Activated CD4-positive, alpha-beta T cell treated with anti-CD3 and anti-CD28 coated beads, Interleukin-2, amount 50 U/mL, for 48 hours (primary cell): ENCODE results near the gene SLITRK5.

ENCODE experiments used
- DNase-seq, 2 experiments: peaks; one replicate each; pipeline ENCODE4 v3.0.0-alpha.2; 2020

Gene SLITRK5

DNA sequence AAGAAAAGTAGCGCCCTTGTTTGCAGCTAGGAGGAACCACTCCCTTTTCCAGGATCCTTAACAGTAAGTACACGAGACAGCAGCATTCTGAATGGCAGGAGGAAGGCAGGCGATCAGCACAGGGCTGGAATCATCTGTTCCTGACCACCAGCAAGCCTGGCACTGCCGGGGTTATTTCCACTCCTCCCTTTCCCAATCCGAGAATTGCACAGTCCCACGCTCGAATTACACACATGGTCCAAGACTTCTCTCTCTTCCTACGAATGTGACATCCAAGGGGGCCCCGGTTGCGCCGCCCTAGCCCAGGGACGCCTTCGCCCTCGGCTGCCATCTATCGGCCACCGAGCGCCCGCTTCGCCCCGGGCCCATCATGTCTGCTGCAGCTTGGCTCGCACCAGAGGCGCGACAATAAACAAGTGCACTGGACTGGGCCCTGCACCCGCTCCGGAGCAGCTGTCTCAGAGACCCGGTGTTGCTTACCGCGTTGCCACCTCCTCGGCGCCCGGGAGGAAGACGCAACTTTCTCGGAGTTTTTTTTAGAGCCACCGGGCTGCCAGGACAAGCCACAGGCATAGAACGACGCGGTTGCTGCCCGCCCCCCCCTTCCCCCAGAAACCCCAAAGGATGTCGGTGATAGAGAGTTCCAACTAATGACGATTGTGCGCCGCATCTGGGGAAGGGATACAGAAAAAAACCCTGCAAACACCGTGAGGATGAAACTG is at the start of gene SLITRK5:
Gene SLITRK5, plus strand, starts transcription at position 341 of the 722 bp plus-strand sequence. CDS start 4,018 bp downstream, outside the sequence.
- peak; percentile 63 to 70 for DNase-seq

GRCh38 chr13:87622971-87623370 is 48.2 kb upstream of the SLITRK5 start:
- no peak for DNase-seq

GRCh38 chr13:87656306-87656705 is 14.9 kb upstream of the SLITRK5 start:
- DNase-seq: no peak

GRCh38 chr13:87661471-87661870 is 9.7 kb upstream of the SLITRK5 start:
- DNase-seq: no peak

- DNase-seq: no peak
These were observed 4.3 kb upstream of the SLITRK5 start for GRCh38 chr13:87666831-87667230.

- DNase-seq: no peak
These were observed 3.5 kb upstream of the SLITRK5 start for GRCh38 chr13:87667686-87668085.

- no peak for DNase-seq
These were observed 1.7 kb upstream of the SLITRK5 start for GRCh38 chr13:87669379-87669978.

- no peak for DNase-seq
These were observed 808 bp downstream of the SLITRK5 start for GRCh38 chr13:87671753-87672605.

GRCh38 chr13:87674247-87674738 is 3.1 kb downstream of the SLITRK5 start:
- no peak for DNase-seq

DNA sequence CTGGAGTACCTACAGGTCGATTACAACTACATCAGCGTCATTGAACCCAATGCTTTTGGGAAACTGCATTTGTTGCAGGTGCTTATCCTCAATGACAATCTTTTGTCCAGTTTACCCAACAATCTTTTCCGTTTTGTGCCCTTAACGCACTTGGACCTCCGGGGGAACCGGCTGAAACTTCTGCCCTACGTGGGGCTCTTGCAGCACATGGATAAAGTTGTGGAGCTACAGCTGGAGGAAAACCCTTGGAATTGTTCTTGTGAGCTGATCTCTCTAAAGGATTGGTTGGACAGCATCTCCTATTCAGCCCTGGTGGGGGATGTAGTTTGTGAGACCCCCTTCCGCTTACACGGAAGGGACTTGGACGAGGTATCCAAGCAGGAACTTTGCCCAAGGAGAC is 4.7 kb downstream of the SLITRK5 start:
- no peak for DNase-seq

DNA sequence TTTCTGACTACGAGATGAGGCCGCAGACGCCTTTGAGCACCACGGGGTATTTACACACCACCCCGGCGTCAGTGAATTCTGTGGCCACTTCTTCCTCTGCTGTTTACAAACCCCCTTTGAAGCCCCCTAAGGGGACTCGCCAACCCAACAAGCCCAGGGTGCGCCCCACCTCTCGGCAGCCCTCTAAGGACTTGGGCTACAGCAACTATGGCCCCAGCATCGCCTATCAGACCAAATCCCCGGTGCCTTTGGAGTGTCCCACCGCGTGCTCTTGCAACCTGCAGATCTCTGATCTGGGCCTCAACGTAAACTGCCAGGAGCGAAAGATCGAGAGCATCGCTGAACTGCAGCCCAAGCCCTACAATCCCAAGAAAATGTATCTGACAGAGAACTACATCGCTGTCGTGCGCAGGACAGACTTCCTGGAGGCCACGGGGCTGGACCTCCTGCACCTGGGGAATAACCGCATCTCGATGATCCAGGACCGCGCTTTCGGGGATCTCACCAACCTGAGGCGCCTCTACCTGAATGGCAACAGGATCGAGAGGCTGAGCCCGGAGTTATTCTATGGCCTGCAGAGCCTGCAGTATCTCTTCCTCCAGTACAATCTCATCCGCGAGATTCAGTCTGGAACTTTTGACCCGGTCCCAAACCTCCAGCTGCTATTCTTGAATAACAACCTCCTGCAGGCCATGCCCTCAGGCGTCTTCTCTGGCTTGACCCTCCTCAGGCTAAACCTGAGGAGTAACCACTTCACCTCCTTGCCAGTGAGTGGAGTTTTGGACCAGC is 5.3 kb downstream of the SLITRK5 start:
- no peak for DNase-seq

- no peak for DNase-seq
These were observed 5.9 kb downstream of the SLITRK5 start for GRCh38 chr13:87677043-87677495.

- no peak for DNase-seq
These were observed 6.6 kb downstream of the SLITRK5 start for GRCh38 chr13:87677496-87678371.

GRCh38 chr13:87678372-87678752 is 7.2 kb downstream of the SLITRK5 start:
- no peak for DNase-seq

GRCh38 chr13:87680298-87680697 is 9.1 kb downstream of the SLITRK5 start:
- no peak for DNase-seq

GRCh38 chr13:87684850-87685742 is 13.9 kb downstream of the SLITRK5 start:
- no peak for DNase-seq

DNA sequence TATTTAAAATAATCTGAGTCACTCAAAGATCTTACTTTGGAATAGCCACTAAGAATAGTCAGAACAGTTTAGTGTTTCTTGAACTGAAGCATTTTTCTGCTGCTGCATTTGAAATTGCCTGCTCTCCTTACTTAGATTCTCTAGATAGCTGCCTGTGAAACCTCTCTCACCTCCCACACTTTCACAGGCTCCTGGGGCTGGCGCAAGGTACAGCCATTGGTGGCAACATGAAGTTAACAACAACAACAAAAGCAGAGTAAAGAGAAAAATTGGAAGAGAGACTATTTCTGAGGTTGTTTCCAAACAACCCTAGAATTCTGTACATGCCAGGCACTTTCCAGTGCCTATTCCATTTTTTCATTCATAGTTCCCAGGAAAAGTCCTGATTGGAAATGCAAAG is 25.3 kb downstream of the SLITRK5 start:
- DNase-seq: no peak

DNA sequence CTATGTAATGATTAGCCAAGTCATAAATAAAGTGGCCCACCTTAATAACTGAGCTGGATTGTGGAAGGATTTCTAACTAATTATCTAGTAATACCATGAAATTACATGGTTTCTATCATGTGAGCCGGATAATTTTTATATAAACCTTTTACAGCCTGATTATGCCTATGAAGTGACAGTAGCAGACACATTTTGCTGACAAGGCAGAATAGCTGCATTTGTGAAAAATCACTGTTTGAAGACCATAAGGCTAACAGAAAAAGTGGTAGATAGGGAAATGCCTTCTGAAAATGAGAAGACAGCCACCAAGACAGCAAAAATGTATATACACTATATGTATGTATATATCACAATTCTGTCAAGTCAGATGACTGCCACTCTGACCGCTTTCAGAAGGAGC is 27.1 kb downstream of the SLITRK5 start:
- DNase-seq: no peak

- DNase-seq: no peak
These were observed 38.8 kb downstream of the SLITRK5 start for GRCh38 chr13:87709947-87710346.

GRCh38 chr13:87712012-87712411 is 40.8 kb downstream of the SLITRK5 start:
- no peak for DNase-seq
